ENCODE results near the gene PHTF1.

- TF ChIP-seq SP1 (IDR thresholded peaks at IDR 0.05) (no peak), FOXM1 (IDR thresholded peaks at IDR 0.05; ENCODE audit: borderline replicate concordance) (no peak), ELF4 (IDR thresholded peaks at IDR 0.05) (peak; percentile 51; the same call in 1 of the 2 replicates), TARDBP (IDR thresholded peaks at IDR 0.05) (no peak), HDGF (IDR thresholded peaks at IDR 0.05; ENCODE audit: borderline replicate concordance) (no peak), BHLHE40 (IDR thresholded peaks at IDR 0.05; ENCODE audit: borderline replicate concordance) (no peak), SUZ12 (IDR thresholded peaks at IDR 0.05) (no peak), LEF1 (IDR thresholded peaks at IDR 0.05; ENCODE audit: borderline replicate concordance) (no peak), ZNF384 (IDR thresholded peaks at IDR 0.05) (no peak), CTBP1 (IDR thresholded peaks at IDR 0.05; ENCODE audit: borderline replicate concordance) (no peak), NFRKB (IDR thresholded peaks at IDR 0.05) (no peak), PKNOX1 (IDR thresholded peaks at IDR 0.05) (no peak), ARNT (IDR thresholded peaks at IDR 0.05) (no peak)
Observed at GRCh38 chr1:113759333-113760101, at the start of gene PHTF1.

Data from HEK293T (cell line).